GM18526 (cell line): ENCODE results near the gene NXF1.

Experiments
- POLR2A ChIP-seq: IDR thresholded peaks from 3 replicates; pipeline ENCODE4 v1.6.1; 2011; ENCODE audit not compliant: insufficient read length; ENCODE audit errors: extremely low read depth

The NXF1 gene

DNA sequence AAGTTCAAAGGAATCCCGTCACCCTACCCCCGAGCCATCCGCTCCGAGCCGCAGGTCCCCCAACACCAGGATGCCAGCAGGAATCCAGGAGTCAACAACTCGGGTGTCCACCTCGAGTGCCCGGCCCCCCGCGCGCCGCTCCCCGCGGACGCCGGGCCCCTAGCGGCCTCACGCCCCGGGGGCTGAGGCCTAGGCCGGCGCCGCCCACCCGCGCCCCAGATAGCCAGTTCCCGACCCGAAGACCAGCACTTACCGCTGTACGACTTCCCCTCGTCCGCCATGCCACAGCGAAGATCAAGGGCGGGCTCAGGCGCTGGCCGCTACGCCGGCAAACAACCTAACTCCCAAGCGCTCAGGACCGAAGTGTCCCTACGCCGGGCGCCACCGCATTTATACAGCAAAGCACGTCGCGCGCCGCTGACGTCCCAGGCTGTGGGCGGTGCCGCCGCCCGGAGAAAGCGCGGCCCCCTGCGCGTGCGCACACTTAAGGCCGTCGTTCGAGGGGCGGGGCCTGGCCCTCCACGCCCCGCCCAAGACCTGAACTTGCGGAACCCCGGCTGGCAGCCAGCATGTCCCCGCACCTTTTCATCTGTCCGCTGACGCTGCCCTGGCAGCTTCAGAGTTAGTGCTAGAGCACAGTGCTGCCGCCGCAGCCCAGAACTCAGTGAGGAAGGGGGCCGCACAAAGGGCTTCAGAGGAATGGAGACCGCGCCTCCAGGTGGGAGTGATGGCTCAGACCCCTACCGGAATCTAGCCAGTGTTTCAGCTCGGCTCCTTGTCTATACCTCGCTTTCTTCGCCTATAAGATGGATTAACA lies at the start of gene NXF1:
NXF1 (minus strand) TSS at position 365 of the 817 bp plus-strand sequence; CDS start at position 281, 84 bp downstream.
- peak; percentile 100 for TF ChIP-seq POLR2A

GRCh38 chr11:62854013-62854824 lies 49.0 kb upstream of the NXF1 start:
- peak; percentile 15 for TF ChIP-seq POLR2A

- TF ChIP-seq POLR2A = no peak
Observed at GRCh38 chr11:62853279-62853965, 48.2 kb upstream of the NXF1 start.

DNA sequence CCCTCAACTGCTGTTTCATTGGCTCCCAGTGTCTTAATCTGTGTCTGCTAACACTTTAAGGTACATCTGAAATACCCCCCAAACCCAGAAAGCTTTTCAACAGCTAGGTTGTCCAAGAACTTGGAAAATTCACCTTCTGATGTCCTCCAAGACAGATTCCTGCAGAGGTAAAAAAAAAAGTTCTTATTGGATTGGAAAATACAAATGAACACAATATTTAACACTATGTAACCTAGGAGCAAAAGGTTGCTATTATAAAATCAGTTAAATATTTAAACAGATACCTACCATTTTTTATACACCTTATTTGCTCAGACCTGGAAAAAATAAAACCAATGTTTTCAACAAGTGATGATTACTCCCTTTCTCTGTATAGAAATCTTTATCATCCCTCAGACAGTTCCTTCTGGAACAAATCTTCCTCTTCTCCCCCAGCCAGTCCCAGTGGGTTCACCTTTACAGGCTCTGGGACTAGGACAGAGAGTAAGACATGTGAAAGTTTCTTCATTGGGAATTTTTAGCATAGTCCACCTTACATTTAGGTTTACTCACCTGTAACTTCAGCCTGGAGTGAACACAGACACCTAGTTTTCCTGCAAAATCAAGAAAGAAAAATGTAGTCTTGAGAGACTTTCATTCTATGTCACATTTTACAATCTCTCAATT lies 47.4 kb upstream of the NXF1 start:
- no peak for TF ChIP-seq POLR2A

DNA sequence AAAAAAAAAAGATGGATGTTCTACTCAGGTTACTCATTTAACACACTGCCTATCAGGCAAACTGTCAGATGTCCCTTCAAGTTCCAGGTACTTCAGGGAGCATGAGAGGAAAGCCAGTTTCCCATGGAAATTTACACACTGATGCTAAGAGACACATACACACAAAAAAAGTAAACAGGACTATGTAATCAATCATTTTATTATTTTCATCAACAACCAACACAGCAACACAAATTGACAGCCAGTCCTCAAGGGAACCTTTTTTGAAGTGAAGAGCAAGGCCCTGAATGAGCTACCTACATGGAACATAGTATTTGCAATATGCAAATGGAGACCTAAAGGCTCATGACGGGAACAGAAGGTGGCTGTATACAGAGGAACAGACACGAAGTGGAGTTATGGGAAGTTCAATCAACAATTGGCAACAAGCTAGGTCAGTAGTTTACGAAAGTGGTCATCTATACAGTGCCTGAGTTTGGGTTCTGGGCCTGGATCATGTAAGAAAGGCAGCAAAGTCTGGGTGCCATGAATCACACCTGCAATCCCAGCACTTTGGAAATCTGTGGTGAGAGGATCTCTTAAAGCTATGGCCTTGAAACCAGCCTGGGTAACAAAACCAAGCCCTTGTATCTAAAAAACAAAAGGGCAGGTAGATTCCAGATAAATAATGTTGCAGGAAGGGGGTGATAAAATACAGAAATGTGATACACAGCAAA lies 46.7 kb upstream of the NXF1 start:
- no peak for TF ChIP-seq POLR2A

GRCh38 chr11:62850911-62851806 lies 45.9 kb upstream of the NXF1 start:
- TF ChIP-seq POLR2A = peak; percentile 44

DNA sequence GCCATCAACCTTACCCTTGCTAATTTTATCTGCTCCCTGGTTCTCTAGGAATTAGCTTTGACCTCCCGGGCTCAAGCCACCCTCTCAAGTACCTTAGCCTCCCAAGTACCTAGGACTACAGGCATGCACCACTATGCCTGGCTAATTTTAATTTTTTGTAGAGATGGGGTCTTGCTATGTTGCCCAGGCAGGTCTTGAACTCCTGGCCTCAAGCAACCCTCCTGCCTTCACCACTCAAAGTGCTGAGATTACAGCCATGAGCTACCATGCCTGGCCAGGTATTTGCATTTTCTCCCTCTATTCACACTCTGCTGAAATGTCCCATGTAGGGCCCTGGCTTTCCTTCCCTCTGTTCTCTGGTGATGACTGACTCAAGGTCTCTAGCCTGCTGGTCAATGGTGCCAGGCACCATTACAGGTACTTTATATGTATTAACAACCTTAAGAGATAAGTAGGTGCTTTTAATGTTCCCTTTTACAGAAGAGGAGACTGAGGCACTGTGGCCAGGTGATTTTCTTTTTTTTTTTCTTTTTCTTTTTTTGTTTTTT lies 42.6 kb upstream of the NXF1 start:
- TF ChIP-seq POLR2A = no peak

DNA sequence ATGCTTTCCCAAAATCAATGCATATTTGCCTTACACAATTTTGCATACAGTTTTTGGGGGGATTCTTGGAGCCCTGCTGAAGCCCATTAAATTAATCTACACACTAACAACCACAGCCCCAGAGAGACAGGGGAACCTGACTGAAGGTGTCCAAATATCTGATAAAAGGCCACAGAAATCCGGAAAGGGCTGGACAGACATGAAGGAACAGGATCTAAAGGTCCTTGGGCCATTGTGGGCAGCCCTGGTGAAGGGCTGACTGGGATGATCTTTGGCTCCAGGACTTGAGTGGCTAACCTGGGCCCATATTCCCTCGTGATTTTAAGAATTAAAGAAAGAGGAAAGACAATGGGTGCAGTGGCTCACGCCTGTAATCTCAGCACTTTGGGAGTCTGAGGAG lies 40.9 kb upstream of the NXF1 start:
- no peak for TF ChIP-seq POLR2A

DNA sequence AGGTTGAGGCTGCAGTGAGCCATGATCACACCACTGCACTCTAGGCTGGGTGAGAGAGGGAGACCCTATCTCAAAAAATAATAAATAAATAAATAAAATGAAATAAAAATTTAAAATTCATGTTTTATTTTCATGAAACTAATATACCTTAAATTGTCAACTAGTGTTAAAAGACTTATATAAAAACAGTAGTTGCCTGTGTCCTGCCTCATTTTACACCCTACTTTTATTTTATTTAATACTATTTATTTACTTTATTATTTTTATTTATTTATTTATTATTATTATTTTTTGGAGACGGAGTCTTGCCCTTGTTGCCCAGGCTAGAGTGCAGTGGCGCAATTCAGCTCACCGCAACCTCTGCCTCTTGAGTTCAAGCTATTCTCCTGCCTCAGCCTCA lies 38.9 kb upstream of the NXF1 start:
- no peak for TF ChIP-seq POLR2A

- no peak for TF ChIP-seq POLR2A
Observed at GRCh38 chr11:62843466-62843865, 38.2 kb upstream of the NXF1 start.

GRCh38 chr11:62842171-62842741 lies 37.0 kb upstream of the NXF1 start:
- no peak for TF ChIP-seq POLR2A

- peak; percentile 99 for TF ChIP-seq POLR2A
Observed at GRCh38 chr11:62841361-62842170, 36.3 kb upstream of the NXF1 start.
